Endothelial cell of umbilical vein (primary cell): Measurements from ENCODE around the gene DHX29.

Source experiments
- CTCF ChIP-seq, 2 donors: IDR thresholded peaks; 1 replicate in 1 of 2; 2 replicates in 1 of 2; pipeline ENCODE4 v1.5.1; 2011; ENCODE audit warnings: low read length in 2 of 2, mild to moderate bottlenecking in 2 of 2, moderate library complexity in 2 of 2, control low read depth in 1 of 2, inconsistent platforms in 1 of 2, low read depth in 1 of 2; ENCODE audit not compliant: insufficient read depth in 1 of 2; ENCODE audit errors: extremely low read depth in 1 of 2
- FOS ChIP-seq: IDR thresholded peaks from 2 replicates; pipeline ENCODE4 v1.6.1; 2011; ENCODE audit warnings: mild to moderate bottlenecking, low read length, moderate library complexity, borderline replicate concordance; ENCODE audit not compliant: insufficient read depth
- JUN ChIP-seq: IDR thresholded peaks from 2 replicates; pipeline ENCODE4 v1.6.1; 2011; ENCODE audit warnings: borderline replicate concordance, low read depth; ENCODE audit not compliant: insufficient read length, insufficient read depth
- MAX ChIP-seq: IDR thresholded peaks from 2 replicates; pipeline ENCODE4 v1.6.1; 2011; ENCODE audit not compliant: insufficient read depth, insufficient read length
- POLR2A ChIP-seq: IDR thresholded peaks from 2 replicates; pipeline ENCODE4 v1.6.1; 2012; ENCODE audit warnings: low read depth, mild to moderate bottlenecking, control low read depth, low read length
- POLR2AphosphoS5 ChIP-seq: IDR thresholded peaks from 2 replicates; pipeline ENCODE4 v1.6.1; 2012; ENCODE audit warnings: low read depth, mild to moderate bottlenecking, control low read depth, low read length, moderate library complexity; ENCODE audit not compliant: insufficient read depth

- TF ChIP-seq CTCF (IDR thresholded peaks at IDR 0.05; ENCODE audit: extremely low read depth in 1 of 2, insufficient read depth in 1 of 2, low read depth in 1 of 2, low read length in 2 of 2): no peak
- no peak for TF ChIP-seq POLR2A
- no peak for TF ChIP-seq MAX
- TF ChIP-seq JUN: no peak
- TF ChIP-seq POLR2AphosphoS5: no peak
- TF ChIP-seq FOS: no peak
Observed at GRCh38 chr5:55324006-55324405, 16.5 kb upstream of the DHX29 start.
